ENCODE results near the gene LRP11. TPM values are rescaled to one million over a fixed set of nuclear protein-coding genes. Genes with fewer than 3 reads are reported as not detected.

Gene LRP11
- total and polyA plus RNA-seq, 2 of the 13 experiments (the other 11 are each of a cell fraction or from before 2014, with no cell fraction given), result 32.4 to 48.9 TPM

DNA sequence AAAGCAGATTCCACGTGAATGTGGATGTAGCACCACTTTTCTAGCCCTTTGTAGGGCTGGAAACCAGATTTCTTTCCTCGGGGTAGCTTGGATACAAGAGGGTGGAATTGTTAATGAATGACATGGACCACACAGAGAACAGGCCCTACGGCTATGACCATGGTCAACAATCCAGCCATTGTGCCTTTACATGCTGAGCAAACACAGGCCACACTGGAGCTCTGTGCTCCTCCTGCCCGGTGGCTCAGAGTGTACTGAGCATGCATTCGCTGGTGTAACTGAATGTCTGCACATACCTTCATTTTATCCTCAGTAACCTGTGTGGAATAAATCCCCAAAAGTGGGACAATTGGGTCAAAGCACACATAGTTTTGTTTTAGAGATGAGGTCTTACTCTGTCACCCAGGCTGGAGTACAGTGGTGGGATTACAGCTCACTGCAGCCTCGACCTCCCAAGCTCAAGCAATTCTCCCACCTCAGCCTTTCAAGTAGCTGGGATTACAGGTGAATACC, 32.8 kb downstream of the LRP11 start (continued):
- TF ChIP-seq ZNF597 (CRISPR knock-in tag; IDR thresholded peaks at IDR 0.05) (no peak), PHF21A (CRISPR knock-in tag; IDR thresholded peaks at IDR 0.05) (peak; percentile 74; the same call in 1 of the 2 replicates), TGIF2 (CRISPR knock-in tag; IDR thresholded peaks at IDR 0.05) (peak; percentile 50; the same call in 1 of the 2 replicates), ZHX2 (IDR thresholded peaks at IDR 0.05; ENCODE audit: low read depth) (no peak), ZHX2 (CRISPR knock-in tag; IDR thresholded peaks at IDR 0.05; ENCODE audit: borderline replicate concordance) (no peak), RERE (CRISPR knock-in tag; IDR thresholded peaks at IDR 0.05; ENCODE audit: low read depth) (0 out of 2 replicates have a peak, but pooled peaks have one; percentile 47), NFKBIZ (CRISPR knock-in tag; IDR thresholded peaks at IDR 0.05) (0 out of 2 replicates have a peak, but pooled peaks have one; percentile 15)
- TF ChIP-seq, protein P1, sequence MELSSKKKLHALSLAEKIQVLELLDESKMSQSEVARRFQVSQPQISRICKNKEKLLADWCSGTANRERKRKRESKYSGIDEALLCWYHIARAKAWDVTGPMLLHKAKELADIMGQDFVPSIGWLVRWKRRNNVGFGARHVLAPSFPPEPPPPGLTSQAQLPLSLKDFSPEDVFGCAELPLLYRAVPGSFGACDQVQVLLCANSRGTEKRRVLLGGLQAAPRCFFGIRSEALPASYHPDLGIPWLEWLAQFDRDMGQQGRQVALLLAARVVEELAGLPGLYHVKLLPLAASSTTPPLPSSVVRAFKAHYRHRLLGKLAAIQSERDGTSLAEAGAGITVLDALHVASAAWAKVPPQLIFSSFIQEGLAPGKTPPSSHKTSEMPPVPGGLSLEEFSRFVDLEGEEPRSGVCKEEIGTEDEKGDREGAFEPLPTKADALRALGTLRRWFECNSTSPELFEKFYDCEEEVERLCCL (CRISPR knock-in tag; IDR thresholded peaks at IDR 0.05; ENCODE audit: borderline replicate concordance), result peak; percentile 74; the same call in 1 of the 2 replicates
- TF ChIP-seq, protein P2, sequence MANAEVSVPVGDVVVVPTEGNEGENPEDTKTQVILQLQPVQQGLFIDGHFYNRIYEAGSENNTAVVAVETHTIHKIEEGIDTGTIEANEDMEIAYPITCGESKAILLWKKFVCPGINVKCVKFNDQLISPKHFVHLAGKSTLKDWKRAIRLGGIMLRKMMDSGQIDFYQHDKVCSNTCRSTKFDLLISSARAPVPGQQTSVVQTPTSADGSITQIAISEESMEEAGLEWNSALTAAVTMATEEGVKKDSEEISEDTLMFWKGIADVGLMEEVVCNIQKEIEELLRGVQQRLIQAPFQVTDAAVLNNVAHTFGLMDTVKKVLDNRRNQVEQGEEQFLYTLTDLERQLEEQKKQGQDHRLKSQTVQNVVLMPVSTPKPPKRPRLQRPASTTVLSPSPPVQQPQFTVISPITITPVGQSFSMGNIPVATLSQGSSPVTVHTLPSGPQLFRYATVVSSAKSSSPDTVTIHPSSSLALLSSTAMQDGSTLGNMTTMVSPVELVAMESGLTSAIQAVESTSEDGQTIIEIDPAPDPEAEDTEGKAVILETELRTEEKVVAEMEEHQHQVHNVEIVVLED (CRISPR knock-in tag; IDR thresholded peaks at IDR 0.05; ENCODE audit: borderline replicate concordance), result peak; percentile 41; the same call in 1 of the 2 replicates
- TF ChIP-seq, protein P3, sequence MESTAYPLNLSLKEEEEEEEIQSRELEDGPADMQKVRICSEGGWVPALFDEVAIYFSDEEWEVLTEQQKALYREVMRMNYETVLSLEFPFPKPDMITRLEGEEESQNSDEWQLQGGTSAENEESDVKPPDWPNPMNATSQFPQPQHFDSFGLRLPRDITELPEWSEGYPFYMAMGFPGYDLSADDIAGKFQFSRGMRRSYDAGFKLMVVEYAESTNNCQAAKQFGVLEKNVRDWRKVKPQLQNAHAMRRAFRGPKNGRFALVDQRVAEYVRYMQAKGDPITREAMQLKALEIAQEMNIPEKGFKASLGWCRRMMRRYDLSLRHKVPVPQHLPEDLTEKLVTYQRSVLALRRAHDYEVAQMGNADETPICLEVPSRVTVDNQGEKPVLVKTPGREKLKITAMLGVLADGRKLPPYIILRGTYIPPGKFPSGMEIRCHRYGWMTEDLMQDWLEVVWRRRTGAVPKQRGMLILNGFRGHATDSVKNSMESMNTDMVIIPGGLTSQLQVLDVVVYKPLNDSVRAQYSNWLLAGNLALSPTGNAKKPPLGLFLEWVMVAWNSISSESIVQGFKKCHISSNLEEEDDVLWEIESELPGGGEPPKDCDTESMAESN (CRISPR knock-in tag; conservative IDR thresholded peaks at IDR 0.05), result peak; percentile 62; the same call in 1 of the 2 replicates
